Esophagus squamous epithelium (tissue), 4 donors: ENCODE data around the gene SERPINB3.
"Not testable (repeated sequence)": the region's sequence is repeated elsewhere in the genome, so short reads cannot be mapped to it uniquely, and the experiment has no call there.

Experiments used
- POLR2A ChIP-seq, 4 donors: fragments of 450-650 bp; IDR thresholded peaks; one replicate each; pipeline ENCODE4 v1.6.1; 2017; ENCODE audit warnings: antibody characterized with exemption in 4 of 4, mild to moderate bottlenecking in 4 of 4, moderate library complexity in 3 of 4
- TF ChIP-seq, protein P1 (sequence below), 6 experiments: fragments of 450-650 bp in 4 of 6; fragments of 200-600 bp in 2 of 6; sonication (generic) in 2 of 6; IDR thresholded peaks; one replicate each; pipeline ENCODE4 v1.5.1; 2016 to 2019; ENCODE audit warnings: antibody characterized with exemption in 6 of 6, mild to moderate bottlenecking in 4 of 6, moderate library complexity in 4 of 6

DNA sequence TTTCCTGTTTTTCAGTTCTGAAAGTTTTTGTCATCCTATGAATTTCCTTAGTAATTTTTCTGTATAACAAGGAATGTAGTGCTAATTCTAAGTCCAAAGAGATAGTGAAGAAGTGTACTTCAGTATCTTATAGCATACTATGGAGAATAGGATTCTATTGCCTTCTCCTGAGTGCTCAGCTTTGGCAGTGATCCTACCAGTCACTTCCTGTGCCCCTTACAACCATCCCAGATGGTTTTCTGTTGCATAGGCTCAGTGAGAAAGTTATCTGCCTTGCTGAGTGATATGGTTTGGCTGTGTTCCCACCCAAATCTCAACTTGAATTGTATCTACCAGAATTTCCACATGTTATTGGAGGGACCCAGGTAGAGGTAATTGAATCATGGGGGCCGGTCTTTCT is 17.0 kb downstream of the SERPINB3 start:
- TF ChIP-seq, protein P1, sequence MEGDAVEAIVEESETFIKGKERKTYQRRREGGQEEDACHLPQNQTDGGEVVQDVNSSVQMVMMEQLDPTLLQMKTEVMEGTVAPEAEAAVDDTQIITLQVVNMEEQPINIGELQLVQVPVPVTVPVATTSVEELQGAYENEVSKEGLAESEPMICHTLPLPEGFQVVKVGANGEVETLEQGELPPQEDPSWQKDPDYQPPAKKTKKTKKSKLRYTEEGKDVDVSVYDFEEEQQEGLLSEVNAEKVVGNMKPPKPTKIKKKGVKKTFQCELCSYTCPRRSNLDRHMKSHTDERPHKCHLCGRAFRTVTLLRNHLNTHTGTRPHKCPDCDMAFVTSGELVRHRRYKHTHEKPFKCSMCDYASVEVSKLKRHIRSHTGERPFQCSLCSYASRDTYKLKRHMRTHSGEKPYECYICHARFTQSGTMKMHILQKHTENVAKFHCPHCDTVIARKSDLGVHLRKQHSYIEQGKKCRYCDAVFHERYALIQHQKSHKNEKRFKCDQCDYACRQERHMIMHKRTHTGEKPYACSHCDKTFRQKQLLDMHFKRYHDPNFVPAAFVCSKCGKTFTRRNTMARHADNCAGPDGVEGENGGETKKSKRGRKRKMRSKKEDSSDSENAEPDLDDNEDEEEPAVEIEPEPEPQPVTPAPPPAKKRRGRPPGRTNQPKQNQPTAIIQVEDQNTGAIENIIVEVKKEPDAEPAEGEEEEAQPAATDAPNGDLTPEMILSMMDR (IDR thresholded peaks at IDR 0.05) = not testable (repeated sequence)
- not testable (repeated sequence) for TF ChIP-seq POLR2A (IDR thresholded peaks at IDR 0.05)
